ENCODE results near the gene TNK1.

- TF ChIP-seq CTCF (conservative IDR thresholded peaks at IDR 0.05; ENCODE audit: low read depth in 2 of 2) (no peak), JUNB (IDR thresholded peaks at IDR 0.05; ENCODE audit: unreplicated experiment) (no peak), REST (IDR thresholded peaks at IDR 0.05; ENCODE audit: unreplicated experiment) (no peak), CREB1 (CRISPR knock-in tag; IDR thresholded peaks at IDR 0.05; ENCODE audit: low read depth) (no peak)
Measured at GRCh38 chr17:7374353-7374752, 6.5 kb upstream of the TNK1 start.
